ENCODE data around the gene DAAM1.

Gene DAAM1

GRCh38 chr14:59346796-59347510 is 158.5 kb downstream of the DAAM1 start:
- Histone ChIP-seq H3F3A (ENCODE audit: low read depth) (no peaks in the 10 kb centered on the region), H4K20me1 (ENCODE audit: insufficient read depth, low read length, poor library complexity, severe bottlenecking) (no peaks in the 10 kb centered on the region), H3K4me2 (ENCODE audit: low read depth, low read length, poor library complexity, severe bottlenecking) (no peak overlapping the region), H2AFZ (ENCODE audit: low read length) (no peak overlapping the region), H3K9me2 (replicated peaks; ENCODE audit: low read depth, low read length) (no peaks in the 10 kb centered on the region), H3K36me3 (ENCODE audit: insufficient read depth, low read length) (0 out of 2 replicates have a peak, but pooled peaks cover 4% of the 10 kb centered on the region), H3K9ac (ENCODE audit: low read depth, low read length, poor library complexity, severe bottlenecking) (no peak overlapping the region), H3K27me3 (ENCODE audit: insufficient read depth, low read length, poor library complexity, severe bottlenecking) (no peaks in the 10 kb centered on the region), H3K4me3 (ENCODE audit: low read length, poor library complexity, severe bottlenecking) (no peak overlapping the region), H3K79me2 (ENCODE audit: insufficient read depth, low read length) (no peaks in the 10 kb centered on the region), H3K4me1 (ENCODE audit: insufficient read depth, low read length, poor library complexity, severe bottlenecking) (no peaks in the 10 kb centered on the region), H3K9me3 (ENCODE audit: insufficient read depth, low read depth, low read length) (no peaks in the 10 kb centered on the region)
- TF ChIP-seq EZH2phosphoT487 (IDR thresholded peaks at IDR 0.05; ENCODE audit: borderline replicate concordance) (no peak), CTCF (conservative IDR thresholded peaks at IDR 0.05; ENCODE audit: low read length) (no peak)

DNA sequence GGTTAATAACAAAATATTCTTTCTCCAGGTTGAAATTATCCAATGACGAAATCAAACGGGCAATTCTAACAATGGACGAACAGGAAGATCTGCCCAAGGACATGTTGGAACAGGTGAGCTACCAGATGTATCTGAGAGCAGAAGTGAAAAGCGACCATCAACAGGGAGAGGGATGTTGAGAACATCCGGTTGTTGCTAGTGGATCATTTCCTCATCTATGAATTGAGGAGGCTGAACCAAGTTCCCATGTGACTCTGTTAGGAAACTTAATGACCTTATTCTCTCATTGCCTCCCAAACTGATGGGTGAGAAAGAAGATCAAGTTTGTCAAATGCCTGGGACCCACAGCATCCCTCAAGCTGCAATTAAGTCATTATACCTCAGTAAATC is 159.0 kb downstream of the DAAM1 start:
- no peak overlapping the region for H3K9ac ChIP-seq (ENCODE audit: low read depth, low read length, poor library complexity, severe bottlenecking)
- H3K9me2 ChIP-seq (replicated peaks; ENCODE audit: low read depth, low read length), result no peaks in the 10 kb centered on the region
- no peaks in the 10 kb centered on the region for H3K79me2 ChIP-seq (ENCODE audit: insufficient read depth, low read length)
- no peaks in the 10 kb centered on the region for H3F3A ChIP-seq (ENCODE audit: low read depth)
- no peaks in the 10 kb centered on the region for H3K4me1 ChIP-seq (ENCODE audit: insufficient read depth, low read length, poor library complexity, severe bottlenecking)
- H3K4me2 ChIP-seq (ENCODE audit: low read depth, low read length, poor library complexity, severe bottlenecking), result no peak overlapping the region
- H3K4me3 ChIP-seq (ENCODE audit: low read length, poor library complexity, severe bottlenecking), result no peak overlapping the region
- no peaks in the 10 kb centered on the region for H3K27me3 ChIP-seq (ENCODE audit: insufficient read depth, low read length, poor library complexity, severe bottlenecking)
- H3K36me3 ChIP-seq (ENCODE audit: insufficient read depth, low read length), result 0 out of 2 replicates have a peak, but pooled peaks cover 4% of the 10 kb centered on the region
- no peaks in the 10 kb centered on the region for H3K9me3 ChIP-seq (ENCODE audit: insufficient read depth, low read depth, low read length)
- H4K20me1 ChIP-seq (ENCODE audit: insufficient read depth, low read length, poor library complexity, severe bottlenecking), result no peaks in the 10 kb centered on the region
- no peak for TF ChIP-seq EZH2phosphoT487 (IDR thresholded peaks at IDR 0.05; ENCODE audit: borderline replicate concordance)
- TF ChIP-seq CTCF (conservative IDR thresholded peaks at IDR 0.05; ENCODE audit: low read length), result no peak
- no peak overlapping the region for H2AFZ ChIP-seq (ENCODE audit: low read length)

- no peak overlapping the region for H3K4me3 ChIP-seq (ENCODE audit: low read length, poor library complexity, severe bottlenecking)
- no peaks in the 10 kb centered on the region for H4K20me1 ChIP-seq (ENCODE audit: insufficient read depth, low read length, poor library complexity, severe bottlenecking)
- TF ChIP-seq CTCF (conservative IDR thresholded peaks at IDR 0.05; ENCODE audit: low read length) (no peak), EZH2phosphoT487 (IDR thresholded peaks at IDR 0.05; ENCODE audit: borderline replicate concordance) (no peak)
- H2AFZ ChIP-seq (ENCODE audit: low read length), result no peak overlapping the region
- 0 out of 2 replicates have a peak, but pooled peaks cover 4% of the 10 kb centered on the region for H3K36me3 ChIP-seq (ENCODE audit: insufficient read depth, low read length)
- no peaks in the 10 kb centered on the region for H3K27me3 ChIP-seq (ENCODE audit: insufficient read depth, low read length, poor library complexity, severe bottlenecking)
- no peaks in the 10 kb centered on the region for H3K79me2 ChIP-seq (ENCODE audit: insufficient read depth, low read length)
- H3K9me3 ChIP-seq (ENCODE audit: insufficient read depth, low read depth, low read length), result no peaks in the 10 kb centered on the region
- no peak overlapping the region for H3K9ac ChIP-seq (ENCODE audit: low read depth, low read length, poor library complexity, severe bottlenecking)
- no peaks in the 10 kb centered on the region for H3K4me1 ChIP-seq (ENCODE audit: insufficient read depth, low read length, poor library complexity, severe bottlenecking)
- no peak overlapping the region for H3K4me2 ChIP-seq (ENCODE audit: low read depth, low read length, poor library complexity, severe bottlenecking)
- no peaks in the 10 kb centered on the region for H3F3A ChIP-seq (ENCODE audit: low read depth)
- no peaks in the 10 kb centered on the region for H3K9me2 ChIP-seq (replicated peaks; ENCODE audit: low read depth, low read length)
Observed at GRCh38 chr14:59347915-59348314, 159.4 kb downstream of the DAAM1 start.
